ENCODE data around the gene PABPN1L.
"Not testable (repeated sequence)": the region's sequence is repeated elsewhere in the genome, so short reads cannot be mapped to it uniquely, and the experiment has no call there.

Gene PABPN1L

DNA sequence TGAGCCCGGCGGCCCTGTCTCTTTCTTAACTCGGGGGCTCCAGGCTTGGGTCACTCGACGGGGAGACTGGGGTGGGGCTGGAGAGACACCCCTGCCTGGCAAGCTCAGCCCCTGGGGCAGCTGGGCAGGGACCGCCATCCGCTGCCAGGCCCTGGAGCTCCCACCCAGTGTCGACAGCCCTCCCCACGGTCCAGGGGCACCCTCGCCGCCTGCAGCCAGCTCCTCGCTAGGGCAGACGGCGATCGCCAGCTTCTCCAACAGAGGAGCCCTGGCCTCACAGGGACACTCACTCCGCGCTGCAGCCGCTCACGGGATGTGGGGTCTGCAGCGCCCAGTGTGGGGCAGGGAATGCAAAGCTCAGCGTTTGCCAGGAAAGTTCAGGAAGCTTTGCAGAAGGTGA is 38.7 kb downstream of the PABPN1L start:
- no peak for DNase-seq (ENCODE audit: low spot score)

DNA sequence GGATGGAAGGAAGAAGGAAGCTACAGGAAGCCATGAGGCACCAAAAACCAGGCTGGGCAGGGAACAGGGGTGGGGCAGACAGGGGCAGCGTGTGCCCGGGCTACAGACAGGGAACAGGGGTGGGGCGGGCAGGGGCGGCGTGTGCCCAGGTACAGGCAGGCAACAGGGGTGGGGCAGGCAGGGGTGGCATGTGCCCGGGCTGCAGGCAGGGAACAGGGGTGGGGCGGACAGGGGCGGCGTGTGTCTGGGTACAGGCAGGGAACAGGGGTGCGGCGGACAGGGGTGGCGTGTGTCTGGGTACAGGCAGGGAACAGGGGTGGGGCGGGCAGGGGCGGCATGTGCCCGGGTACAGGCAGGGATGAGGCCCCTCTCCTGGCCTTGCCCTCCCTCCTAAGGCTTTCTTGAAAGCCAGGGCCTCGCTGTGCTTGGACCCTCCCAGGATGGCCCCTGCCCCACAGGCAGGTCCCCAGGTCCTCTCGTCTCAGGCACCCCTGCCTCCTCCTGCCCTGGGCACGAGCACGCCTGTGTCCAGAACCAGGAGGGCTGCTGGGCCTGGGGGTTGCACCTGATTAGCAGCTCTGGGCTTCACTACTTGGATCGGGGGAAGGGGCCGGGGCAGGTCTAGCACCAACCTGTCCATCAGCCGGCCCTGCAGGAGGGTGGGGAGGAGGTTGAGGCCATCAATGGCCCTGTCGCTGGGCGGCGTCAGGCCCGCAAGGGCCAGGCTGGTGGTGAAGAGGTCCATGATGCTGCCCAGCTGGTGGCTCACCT is 40.2 kb downstream of the PABPN1L start:
- DNase-seq (ENCODE audit: low spot score), result no peak

DNA sequence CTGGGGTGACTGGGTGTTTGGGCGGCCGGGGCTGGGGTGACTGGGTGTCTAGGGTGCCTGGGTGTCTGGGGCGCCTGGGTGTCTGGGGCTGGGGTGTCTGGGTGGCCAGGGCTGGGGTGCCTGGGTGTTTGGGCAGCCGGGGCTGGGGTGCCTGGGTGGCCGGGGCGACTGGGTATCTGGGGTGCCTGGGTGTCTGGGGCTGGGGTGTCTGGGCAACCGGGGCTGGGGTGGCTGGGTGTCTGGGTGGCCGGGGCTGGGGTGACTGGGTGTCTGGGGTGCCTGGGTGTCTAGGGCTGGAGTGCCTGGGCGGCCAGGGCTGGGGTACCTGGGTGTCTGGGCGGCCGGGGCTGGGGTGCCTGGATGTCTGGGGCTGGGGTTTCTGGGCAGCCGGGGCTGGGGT is 41.3 kb downstream of the PABPN1L start:
- no peak for DNase-seq (ENCODE audit: low spot score)

DNA sequence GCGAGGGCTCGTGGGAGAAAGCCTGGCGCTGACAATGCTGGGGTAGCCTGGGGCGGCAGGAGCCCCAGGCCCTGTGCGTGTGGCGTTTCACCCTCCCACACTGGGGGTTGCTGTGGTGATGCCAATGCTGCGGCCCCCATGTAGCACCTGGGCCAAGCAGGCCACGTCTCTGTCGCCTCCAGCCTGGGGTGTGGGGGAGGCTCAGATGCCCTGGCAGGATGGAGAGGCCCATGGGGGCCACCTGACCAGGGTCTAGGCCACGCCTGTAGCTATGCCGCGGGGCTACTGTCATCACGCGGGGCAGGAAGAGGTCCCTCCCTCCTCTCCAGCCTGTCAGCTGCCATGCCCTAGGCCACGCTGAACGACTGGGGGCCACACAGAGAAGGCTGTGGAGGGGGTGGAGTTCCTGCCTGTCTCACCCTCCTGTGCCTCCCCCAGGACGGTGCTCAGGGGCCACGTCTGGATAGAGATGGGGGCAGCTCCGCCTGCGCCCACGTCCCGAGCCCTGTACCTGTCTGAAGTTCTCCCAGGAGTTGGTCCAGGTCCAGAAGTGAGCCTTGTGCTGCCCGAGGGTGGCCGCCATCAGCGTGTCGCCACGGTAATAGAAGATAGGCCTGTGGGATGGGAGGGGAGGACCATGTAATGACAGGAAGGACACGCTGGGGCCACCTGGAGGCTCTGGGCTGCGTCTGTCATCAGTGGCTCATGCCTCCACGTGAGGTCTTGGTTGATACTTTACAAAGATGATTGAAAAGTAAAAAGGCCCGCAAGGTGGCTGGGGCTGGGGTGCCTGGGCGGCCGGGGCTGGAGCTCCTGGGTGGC is 42.0 kb downstream of the PABPN1L start:
- DNase-seq (ENCODE audit: low spot score), result no peak

DNA sequence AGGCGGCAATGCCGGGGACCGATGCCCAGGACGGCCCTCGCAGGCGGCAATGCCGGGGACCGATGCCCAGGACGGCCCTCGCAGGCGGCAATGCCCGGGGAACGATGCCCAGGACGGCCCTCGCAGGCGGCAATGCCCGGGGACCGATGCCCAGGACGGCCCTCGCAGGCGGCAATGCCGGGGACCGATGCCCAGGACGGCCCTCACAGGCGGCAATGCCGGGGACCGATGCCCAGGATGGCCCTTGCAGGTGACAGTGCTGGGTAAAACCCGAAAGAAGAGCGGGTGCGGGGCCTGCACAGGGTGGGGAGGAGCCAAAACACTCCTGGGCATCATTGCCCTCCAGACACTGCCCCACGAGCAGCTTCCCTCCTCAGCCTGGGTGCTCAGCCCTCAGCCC is 42.8 kb downstream of the PABPN1L start:
- DNase-seq (ENCODE audit: low spot score), result not testable (repeated sequence)

DNA sequence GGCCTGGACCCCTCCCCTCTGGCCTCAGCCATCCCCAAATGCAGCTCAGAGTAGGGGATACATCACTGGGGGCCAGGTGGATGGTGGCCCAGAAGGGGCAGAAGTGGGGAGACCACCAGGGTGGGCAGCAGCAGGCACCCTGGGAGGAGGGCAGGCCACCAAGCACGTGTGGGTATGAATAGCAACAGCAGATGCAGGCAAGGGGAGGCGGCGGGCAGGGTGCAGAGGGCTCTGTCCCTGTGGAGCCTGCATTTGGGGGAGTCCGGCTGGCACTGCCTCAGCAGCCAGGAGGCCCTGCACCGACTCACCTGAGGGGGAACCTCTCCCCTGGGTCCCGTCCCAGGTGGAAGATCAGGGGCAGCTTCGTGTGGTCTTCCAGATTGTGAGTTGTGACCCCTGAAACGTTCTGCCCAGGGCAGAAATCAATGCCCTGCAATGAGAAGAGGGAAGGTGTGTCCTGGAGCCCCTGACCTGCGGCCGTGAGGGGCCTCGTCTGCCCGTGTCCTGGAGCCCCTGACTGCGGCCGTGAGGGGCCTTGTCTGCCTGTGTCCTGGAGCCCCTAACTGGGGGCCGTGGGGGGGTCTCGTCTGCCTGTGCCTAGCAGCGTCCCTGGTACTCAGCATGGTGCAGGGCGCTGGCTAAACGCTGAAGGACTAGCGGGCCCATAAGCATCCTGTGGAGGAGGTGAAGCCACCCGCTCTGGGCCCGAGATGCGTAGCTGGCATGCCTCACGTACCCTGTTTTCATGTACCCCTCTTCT is 44.0 kb downstream of the PABPN1L start:
- no peak for DNase-seq (ENCODE audit: low spot score)

DNA sequence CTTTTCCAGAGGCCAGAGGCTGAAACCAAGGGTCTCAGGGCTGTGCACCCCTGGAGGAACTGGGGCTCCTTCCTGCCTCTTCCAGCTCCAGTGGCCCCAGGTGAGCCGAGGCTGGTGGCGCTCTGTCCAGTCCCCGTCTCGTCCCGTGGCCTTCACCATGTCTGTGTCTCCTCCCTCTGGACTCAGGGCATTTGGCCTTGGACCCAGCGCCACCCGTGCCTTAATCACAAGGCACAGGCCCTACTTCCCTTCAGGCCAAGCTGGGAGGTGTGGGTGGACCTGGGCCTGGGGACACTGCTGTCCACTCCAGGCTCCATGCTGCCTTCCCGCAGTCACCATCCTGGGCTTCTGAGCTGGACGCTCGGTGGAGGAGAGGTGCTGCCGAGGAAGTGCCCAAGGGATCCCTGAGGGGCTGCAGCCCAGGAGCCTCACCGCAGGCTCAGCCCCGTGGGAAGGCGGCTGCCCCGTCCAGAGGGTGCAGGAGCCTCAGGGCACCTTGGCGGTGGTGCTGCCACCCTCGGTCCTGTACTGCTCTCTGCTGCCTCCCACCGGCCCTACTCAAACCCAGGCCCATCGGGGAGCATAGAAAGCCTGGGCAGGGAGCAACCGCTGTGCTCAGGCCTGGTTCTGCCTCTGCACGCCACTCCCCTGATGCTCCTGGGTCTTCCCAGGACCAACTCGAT is 45.2 kb downstream of the PABPN1L start:
- DNase-seq (ENCODE audit: low spot score), result no peak

DNA sequence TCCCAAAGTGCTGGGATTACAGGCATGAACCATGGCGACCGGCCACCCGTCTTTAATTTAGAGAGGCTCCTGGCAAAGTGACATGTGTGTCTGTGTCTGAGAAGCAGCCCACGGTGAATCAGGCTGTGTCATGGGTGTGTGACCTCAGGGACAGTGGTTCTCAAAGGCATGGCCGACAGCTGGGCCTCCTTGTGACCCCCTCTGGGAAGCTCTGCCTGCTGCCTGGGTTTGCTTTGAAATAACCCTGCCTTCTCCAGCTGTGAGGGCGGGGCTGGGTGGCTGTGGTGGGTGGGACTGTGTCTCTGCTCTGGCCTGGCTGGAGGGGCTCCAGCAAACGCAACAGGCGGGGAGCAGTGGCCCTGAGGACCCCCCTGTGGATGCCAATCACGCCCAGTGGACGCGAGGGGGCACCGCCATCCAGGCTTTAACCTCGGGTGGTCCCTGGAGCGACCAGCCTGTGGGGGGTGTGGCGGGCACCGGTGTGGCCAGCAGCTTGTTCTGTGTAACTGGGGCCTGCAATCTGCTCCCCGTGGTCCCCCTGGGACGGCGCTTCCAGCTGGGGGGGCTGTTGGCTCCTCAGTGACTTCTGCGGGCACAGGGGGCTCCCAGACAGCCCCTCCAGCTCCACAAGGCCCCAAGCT is 46.0 kb downstream of the PABPN1L start:
- no peak for DNase-seq (ENCODE audit: low spot score)

DNA sequence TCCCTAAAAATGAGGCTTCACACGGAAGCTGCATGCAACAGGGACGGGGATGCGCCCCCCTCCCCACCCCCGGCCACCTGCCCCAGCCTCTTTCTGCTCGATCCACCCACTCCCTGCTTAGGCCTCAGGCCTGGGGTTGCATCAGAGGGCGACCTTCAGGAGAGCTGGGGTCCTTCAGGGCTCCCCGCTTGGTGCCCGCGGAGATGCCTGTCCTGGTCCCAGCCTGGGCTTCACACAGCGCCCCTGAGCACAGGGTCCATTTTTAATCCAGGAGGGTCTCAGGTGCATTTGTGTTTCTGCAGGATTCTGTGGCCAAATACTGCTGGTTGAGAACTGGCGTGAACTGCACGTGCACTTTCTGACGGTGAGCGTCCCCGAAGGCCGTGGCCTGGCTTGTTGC is 47.3 kb downstream of the PABPN1L start:
- no peak for DNase-seq (ENCODE audit: low spot score)

DNA sequence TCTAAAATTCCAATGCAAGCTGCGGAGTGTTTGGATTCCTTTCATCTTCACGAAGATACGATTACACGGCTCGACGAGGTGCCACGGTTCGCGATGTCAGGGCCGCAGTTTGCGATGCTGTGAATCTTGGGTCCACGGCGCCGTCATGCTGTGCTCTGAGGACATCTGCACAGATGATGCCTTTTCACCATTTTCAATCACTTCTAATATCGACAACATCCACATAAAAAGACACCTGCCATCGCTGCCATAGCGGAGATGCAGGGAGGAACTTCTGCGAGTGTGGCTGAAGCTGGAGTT is 47.9 kb downstream of the PABPN1L start:
- DNase-seq (ENCODE audit: low spot score), result no peak

DNA sequence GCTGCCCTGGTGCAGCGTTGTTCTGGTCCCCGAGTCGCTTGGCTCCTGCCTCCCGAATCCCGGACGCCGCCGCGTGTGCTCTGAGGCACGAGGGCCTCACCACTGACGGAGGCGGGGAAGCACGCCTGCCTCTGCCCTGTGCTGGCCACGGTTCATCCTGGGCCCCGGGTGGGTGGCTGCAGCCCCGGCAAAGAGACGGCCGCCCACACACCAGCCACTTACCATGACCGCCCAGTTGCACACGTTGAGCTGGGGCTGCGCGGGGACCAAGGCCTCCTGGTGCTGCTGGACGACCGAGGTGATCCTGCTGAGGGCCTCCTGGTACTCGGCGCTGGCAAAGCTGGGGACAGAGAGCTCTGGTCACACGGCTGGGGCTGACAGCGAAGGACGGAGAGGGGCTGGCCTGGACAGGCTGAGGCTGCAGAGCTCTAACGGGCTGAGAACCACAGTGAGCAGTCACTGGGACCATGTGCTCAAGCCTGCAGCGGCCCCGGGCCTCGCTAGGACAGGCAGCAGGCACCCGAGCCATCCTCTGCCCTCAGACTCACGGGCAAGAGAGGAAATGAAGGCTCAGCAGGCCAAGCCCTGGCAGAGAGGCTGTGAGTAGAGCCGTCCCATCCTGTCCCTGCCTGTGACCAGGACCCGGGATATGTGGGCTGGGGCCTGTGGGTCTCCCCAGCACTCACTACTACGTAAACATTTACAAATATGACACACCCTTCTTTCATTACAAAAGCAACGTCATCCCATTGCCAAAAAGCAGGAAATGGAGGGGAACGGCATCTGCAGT is 48.5 kb downstream of the PABPN1L start:
- no peak for DNase-seq (ENCODE audit: low spot score)

DNA sequence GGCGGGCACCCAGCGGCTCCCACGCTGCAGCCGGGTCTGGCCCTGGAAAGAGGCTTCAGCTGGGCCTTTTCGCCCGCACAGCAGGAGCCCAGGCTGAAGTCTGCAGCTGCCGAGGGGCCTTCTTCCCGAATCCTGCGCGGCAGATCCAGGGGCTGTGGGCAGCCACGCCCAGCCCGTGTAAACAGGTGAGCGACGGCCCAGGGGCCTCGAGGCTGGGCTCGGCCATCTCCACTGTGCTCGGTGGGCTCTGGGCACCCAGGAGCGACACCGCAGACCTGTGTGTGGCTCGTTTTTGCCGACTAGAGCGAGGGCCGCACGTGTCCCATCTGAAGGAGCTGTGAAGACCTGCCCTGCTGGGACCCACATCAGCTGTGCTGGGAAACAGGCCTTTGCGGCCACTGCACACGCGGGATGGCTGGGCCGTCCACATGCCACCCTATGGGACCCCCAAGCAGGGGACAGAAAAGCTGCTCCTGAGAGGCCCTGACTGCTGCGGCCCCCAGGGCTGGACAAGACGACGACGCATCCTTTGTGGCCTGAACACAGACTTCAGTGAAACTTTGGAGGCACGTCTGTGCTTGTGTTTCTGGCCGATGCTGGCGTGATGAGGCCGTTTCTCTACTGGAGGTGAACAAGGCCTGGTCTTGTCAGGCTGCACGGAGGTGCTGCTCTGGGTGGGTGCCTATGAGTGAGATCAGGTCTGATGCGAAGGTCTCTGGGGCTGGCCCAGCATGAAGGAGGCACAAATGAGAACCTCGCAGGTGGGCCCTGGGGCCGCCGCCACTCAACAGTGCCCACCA is 49.5 kb downstream of the PABPN1L start:
- no peak for DNase-seq (ENCODE audit: low spot score)

DNA sequence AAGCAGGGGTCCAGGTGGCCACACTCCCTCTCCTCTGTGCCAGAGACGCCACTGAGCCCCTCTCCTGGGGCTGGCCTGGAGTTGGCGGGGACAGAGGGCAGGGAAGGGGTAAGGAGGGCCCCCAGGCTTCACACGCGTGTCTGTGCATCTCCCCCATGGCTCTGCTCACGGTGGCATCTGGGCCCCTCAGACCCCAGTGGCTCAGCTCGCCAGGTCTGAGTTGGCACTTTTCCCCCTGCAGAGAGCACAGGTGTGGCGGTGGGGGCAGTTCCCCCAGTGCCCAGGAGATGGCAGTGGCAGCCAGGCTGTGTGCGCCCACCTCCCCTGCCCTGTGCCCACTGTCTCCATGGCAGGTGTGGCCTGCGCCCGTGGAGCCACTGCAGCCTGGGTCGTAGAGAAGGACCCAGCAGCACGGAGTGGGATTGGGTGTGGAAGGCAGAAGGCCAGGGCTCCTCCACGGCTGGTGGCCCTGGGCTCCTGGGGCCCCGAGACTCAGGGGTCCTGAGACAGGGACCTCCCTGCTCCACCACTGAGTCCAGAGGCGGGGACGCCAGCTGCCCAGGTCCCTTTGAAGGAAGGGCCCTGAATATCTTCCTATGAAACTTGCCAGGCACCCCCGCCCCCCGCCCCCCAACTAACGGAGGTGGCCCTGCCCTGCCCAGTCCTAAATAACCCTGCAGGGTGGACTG is 50.4 kb downstream of the PABPN1L start:
- peak; percentile 30 for DNase-seq (ENCODE audit: low spot score)

DNA sequence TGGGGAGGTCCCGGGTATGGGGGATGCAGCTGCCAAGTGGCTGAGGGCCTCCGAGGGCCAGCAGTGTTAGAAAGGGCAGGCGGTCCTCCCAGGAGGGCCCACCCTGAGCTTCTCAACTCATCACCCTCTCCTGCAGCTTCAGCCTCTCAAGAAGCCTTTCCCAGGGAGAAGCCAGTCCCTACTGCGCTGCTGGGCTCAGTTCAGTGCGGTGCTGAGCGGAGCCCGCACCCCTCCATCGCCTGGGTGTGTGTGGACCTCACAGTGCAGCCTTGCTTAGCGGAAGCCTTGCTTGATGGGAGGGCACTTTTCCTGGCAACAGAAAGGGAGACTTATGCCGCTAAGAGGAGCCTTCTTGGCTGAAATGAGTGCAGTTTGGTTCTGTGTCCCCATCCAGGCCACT is 51.2 kb downstream of the PABPN1L start:
- no peak for DNase-seq (ENCODE audit: low spot score)

DNA sequence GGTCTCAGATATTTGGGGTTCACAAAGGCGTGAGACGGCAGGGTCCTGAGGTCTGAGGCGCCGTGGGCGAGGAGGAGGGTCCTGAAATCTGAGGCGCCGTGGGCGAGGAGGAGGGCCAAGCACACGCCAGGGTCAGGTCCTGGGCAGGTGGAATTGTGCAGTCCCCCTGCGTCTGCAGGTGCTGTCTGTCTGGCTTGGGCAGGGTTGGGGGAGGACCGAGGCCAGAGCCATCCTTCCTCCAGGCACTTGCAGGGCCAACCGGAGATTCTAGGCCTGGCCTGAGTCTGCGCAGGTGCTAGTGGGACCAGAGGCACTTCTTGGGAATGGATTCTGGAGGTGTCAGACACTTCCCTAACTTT is 52.3 kb downstream of the PABPN1L start:
- no peak for DNase-seq (ENCODE audit: low spot score)
